ENCODE measurements around the gene GFOD2. TPM values are rescaled to one million over a fixed set of nuclear protein-coding genes. Genes with fewer than 3 reads are reported as not detected.

GFOD2 gene
- total RNA-seq, 1 experiment from 2014 or later = 19.0 TPM

DNA sequence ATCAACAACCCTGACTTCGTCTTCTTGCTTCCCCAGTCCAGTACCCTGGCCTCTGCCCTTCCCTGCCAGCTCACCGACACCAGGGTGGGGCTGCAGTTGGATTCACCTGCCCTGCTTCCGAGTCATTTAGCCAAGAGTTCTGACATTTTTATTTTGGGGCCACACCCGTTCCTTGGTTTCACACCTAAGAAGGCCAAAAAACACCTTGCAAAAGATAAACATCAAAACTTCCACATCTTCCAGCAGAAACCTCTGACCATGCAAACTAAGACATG, 41.8 kb upstream of the GFOD2 start:
- CTCF ChIA-PET = interaction anchor here (1.2 kb wide), 1 partner anchor 239 kb away, joined by 3 read pairs; no protein-coding TSS in a partner anchor
- no TSS peak for BruUV-seq (replicated peaks)
- peaks cover 7% of the 10 kb centered on the region for H3K4me1 Mint-ChIP-seq (ENCODE audit: insufficient read depth, unreplicated experiment)
- no peaks in the 10 kb centered on the region for H3K9me3 Mint-ChIP-seq (ENCODE audit: unreplicated experiment)
- H3K36me3 Mint-ChIP-seq (ENCODE audit: insufficient read depth, unreplicated experiment) = peaks cover 16% of the 10 kb centered on the region
- no peak overlapping the region for H3K4me3 Mint-ChIP-seq (ENCODE audit: unreplicated experiment)
- TF ChIP-seq, protein P1, sequence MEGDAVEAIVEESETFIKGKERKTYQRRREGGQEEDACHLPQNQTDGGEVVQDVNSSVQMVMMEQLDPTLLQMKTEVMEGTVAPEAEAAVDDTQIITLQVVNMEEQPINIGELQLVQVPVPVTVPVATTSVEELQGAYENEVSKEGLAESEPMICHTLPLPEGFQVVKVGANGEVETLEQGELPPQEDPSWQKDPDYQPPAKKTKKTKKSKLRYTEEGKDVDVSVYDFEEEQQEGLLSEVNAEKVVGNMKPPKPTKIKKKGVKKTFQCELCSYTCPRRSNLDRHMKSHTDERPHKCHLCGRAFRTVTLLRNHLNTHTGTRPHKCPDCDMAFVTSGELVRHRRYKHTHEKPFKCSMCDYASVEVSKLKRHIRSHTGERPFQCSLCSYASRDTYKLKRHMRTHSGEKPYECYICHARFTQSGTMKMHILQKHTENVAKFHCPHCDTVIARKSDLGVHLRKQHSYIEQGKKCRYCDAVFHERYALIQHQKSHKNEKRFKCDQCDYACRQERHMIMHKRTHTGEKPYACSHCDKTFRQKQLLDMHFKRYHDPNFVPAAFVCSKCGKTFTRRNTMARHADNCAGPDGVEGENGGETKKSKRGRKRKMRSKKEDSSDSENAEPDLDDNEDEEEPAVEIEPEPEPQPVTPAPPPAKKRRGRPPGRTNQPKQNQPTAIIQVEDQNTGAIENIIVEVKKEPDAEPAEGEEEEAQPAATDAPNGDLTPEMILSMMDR (IDR thresholded peaks at IDR 0.05; ENCODE audit: unreplicated experiment) = no peak
- DNase-seq (ENCODE audit: unreplicated experiment) = no peak
- POLR2A ChIA-PET = interaction anchor here (0.6 to 1.4 kb wide), 2 partner anchors 25 to 46 kb away, joined by 3 to 4 read pairs; partner anchors contain the start of gene TSNAXIP1
- intact Hi-C loops (cut with micrococcal nuclease) = no loop called here
- no peaks in the 10 kb centered on the region for H3K27me3 Mint-ChIP-seq (ENCODE audit: insufficient read depth, unreplicated experiment)
- no peak overlapping the region for H3K27ac Mint-ChIP-seq (ENCODE audit: low read depth, unreplicated experiment)

DNA sequence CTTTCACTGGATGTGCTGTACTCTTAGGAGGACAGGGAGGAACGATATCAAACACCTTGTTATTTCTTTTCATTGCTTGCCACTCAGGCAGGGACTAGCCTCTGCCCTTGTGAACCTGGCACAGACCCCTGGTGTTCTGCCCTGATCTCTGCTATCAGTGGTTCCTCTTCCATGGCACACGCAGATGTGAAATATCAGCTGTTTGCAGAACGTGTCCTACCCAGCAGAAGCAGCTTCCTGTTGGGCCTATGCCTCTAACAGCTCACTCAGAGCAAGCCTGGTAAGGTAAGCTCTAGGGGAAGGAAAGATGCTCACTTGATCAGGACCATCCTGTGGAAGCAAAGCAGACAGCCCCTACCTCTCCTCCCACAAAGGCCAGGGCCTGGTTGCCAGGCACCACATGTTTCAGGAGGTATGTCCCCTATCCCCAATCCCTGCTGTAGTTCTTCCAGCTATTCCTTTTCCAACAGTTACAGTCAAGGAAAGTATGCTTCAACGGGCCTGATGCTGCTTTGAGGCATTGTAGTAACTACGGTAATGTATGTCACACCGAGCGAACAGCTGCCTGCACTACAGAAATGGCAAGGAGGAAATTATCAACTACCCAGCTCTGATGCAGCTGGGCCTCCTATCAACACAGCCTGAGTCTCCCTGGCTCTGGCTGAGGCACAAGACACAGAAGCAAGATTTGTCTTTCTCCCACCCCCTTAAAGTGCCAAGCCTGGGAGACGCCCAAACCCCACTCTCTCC, 41.3 kb upstream of the GFOD2 start:
- TF ChIP-seq, protein P1 (IDR thresholded peaks at IDR 0.05; ENCODE audit: unreplicated experiment) = no peak
- Mint-ChIP-seq H3K9me3 (ENCODE audit: unreplicated experiment) (no peaks in the 10 kb centered on the region), H3K27me3 (ENCODE audit: insufficient read depth, unreplicated experiment) (no peaks in the 10 kb centered on the region), H3K27ac (ENCODE audit: low read depth, unreplicated experiment) (no peak overlapping the region), H3K4me1 (ENCODE audit: insufficient read depth, unreplicated experiment) (peaks cover 7% of the 10 kb centered on the region), H3K4me3 (ENCODE audit: unreplicated experiment) (no peak overlapping the region), H3K36me3 (ENCODE audit: insufficient read depth, unreplicated experiment) (peaks cover 16% of the 10 kb centered on the region)
- CTCF ChIA-PET = interaction anchor here (1.2 kb wide), 1 partner anchor 238 kb away, joined by 3 read pairs; no protein-coding TSS in a partner anchor
- DNase-seq (ENCODE audit: unreplicated experiment) = no peak
- intact Hi-C loops (cut with micrococcal nuclease) = no loop called here
- POLR2A ChIA-PET = interaction anchor here (0.6 kb wide), 2 partner anchors 8 to 26 kb away, joined by 3 to 4 read pairs; no protein-coding TSS in a partner anchor
- BruUV-seq (replicated peaks) = no TSS peak

DNA sequence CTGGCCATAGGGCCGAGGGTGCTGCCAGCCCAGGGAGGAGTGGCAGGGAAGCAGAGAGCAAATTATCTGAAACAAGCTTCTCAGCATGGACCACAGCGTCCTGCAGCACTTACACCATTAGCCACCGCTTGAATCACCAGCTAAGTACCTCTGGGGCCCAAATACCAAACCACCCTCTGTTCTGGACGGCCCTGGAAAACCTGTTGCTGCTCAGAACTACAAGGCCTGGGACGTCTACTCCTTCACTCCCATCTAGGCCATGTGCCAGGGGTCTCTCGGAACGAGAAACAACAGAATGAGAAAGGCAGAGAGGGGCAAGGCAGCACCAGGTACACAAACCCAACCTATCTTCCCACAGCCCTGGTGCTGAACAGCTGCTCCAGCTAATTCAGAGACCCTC, 39.9 kb upstream of the GFOD2 start:
- ChIA-PET POLR2A (no interaction called here), CTCF (interaction anchor here (0.6 kb wide), 3 partner anchors 11 to 111 kb away, joined by 3 read pairs; no protein-coding TSS in a partner anchor)
- BruUV-seq (replicated peaks) = no TSS peak
- Mint-ChIP-seq H3K36me3 (ENCODE audit: insufficient read depth, unreplicated experiment) (peaks cover 15% of the 10 kb centered on the region), H3K27ac (ENCODE audit: low read depth, unreplicated experiment) (no peak overlapping the region), H3K9me3 (ENCODE audit: unreplicated experiment) (no peaks in the 10 kb centered on the region), H3K27me3 (ENCODE audit: insufficient read depth, unreplicated experiment) (no peaks in the 10 kb centered on the region), H3K4me3 (ENCODE audit: unreplicated experiment) (no peak overlapping the region), H3K4me1 (ENCODE audit: insufficient read depth, unreplicated experiment) (peaks cover 7% of the 10 kb centered on the region)
- TF ChIP-seq, protein P1 (IDR thresholded peaks at IDR 0.05; ENCODE audit: unreplicated experiment) = no peak
- intact Hi-C loops (cut with micrococcal nuclease) = no loop called here
- no peak for DNase-seq (ENCODE audit: unreplicated experiment)

- TF ChIP-seq, protein P1 (IDR thresholded peaks at IDR 0.05; ENCODE audit: unreplicated experiment) = no peak
- BruUV-seq (replicated peaks) = no TSS peak
- POLR2A ChIA-PET = interaction anchor here (1.8 kb wide), 1 partner anchor 38 kb away, joined by 7 read pairs; the partner anchor contains the start of gene GFOD2
- no peak overlapping the region for H3K27ac Mint-ChIP-seq (ENCODE audit: low read depth, unreplicated experiment)
- intact Hi-C loops (cut with micrococcal nuclease) = no loop called here
- H3K9me3 Mint-ChIP-seq (ENCODE audit: unreplicated experiment) = no peaks in the 10 kb centered on the region
- no peaks in the 10 kb centered on the region for H3K27me3 Mint-ChIP-seq (ENCODE audit: insufficient read depth, unreplicated experiment)
- peaks cover 10% of the 10 kb centered on the region for H3K36me3 Mint-ChIP-seq (ENCODE audit: insufficient read depth, unreplicated experiment)
- no peak overlapping the region for H3K4me3 Mint-ChIP-seq (ENCODE audit: unreplicated experiment)
- DNase-seq (ENCODE audit: unreplicated experiment) = no peak
- CTCF ChIA-PET = interaction anchor here (0.6 to 0.7 kb wide), 2 partner anchors 8 to 81 kb away, joined by 3 to 5 read pairs; no protein-coding TSS in a partner anchor
- H3K4me1 Mint-ChIP-seq (ENCODE audit: insufficient read depth, unreplicated experiment) = peaks cover 7% of the 10 kb centered on the region
These were observed 38.9 kb upstream of the GFOD2 start for GRCh38 chr16:67758006-67758405.
